HCT116 (cell line): ENCODE measurements around the gene BCL11A. TPM values are rescaled to one million over a fixed set of nuclear protein-coding genes. Genes with fewer than 3 reads are reported as not detected.

Experiments used
- ATAC-seq: fragments of 200-7000 bp; cut with Tn5 transposase; 2 replicates; pipeline ENCODE4 v1.9.1; 2020; ENCODE audit warnings: mild to moderate bottlenecking, moderate library complexity
- BruUV-seq: library from RNA; stranded (reverse); fragments of 400-500 nt; replicated peaks from 2 replicates; lab custom pipeline; 2021; lab: Mats Ljungman, UMichigan
- CTCF ChIA-PET: fragments of 300-600 bp; sonication (Branson Sonifier 250); formaldehyde crosslinking; loops from one replicate; lab custom pipeline; 2021; ENCODE audit warnings: antibody characterized with exemption; lab: Charles Lee
- POLR2A ChIA-PET: fragments of 300-600, 350-600 bp; sonication (Branson Sonifier 250); formaldehyde crosslinking; loops from one replicate; lab custom pipeline; 2021; ENCODE audit warnings: antibody characterized with exemption; lab: Charles Lee
- RAD21 ChIA-PET, 2 experiments: fragments of 300-600 bp; sonication (Branson Sonifier 250); formaldehyde crosslinking; loops; one replicate each; lab custom pipeline; 2023; ENCODE audit warnings: low total read pairs in 2 of 2; ENCODE audit not compliant: uncharacterized antibody in 2 of 2, unreplicated experiment in 2 of 2, low non-redundant PET in 1 of 2; lab: Charles Lee
- DNase-seq: peaks from one replicate; pipeline ENCODE4 v3.0.0-alpha.2; 2010; ENCODE audit warnings: low read depth, low spot score
- H2AFZ ChIP-seq: fragments of 200-600 bp; shearing (Covaris generic), sonication (generic); 2 replicates; pipeline ENCODE4 v1.6.1; 2017; ENCODE audit warnings: low read depth, mixed run types, mixed read lengths, antibody characterized with exemption, low read length; ENCODE audit not compliant: poor library complexity, severe bottlenecking
- H3K27ac ChIP-seq: 2 replicates; pipeline ENCODE4 v1.5.1; 2012; ENCODE audit warnings: low read depth, low read length
- H3K27me3 ChIP-seq: fragments of 200-600 bp; sonication (generic); 2 replicates; pipeline ENCODE4 v1.6.1; 2016; ENCODE audit warnings: mixed run types, low read length, mixed read lengths; ENCODE audit not compliant: insufficient read depth
- H3K36me3 ChIP-seq, 2 experiments: fragments of 200-500 bp in 1 of 2; fragments of 200-600 bp in 1 of 2; sonication (Bioruptor generic) in 1 of 2; sonication (generic) in 1 of 2; 2 replicates each; pipeline versions ENCODE4 v1.5.1 to v1.6.1; 2014 to 2016; ENCODE audit warnings: low read length in 2 of 2, inconsistent platforms in 1 of 2, mixed read lengths in 1 of 2, mixed run types in 1 of 2; ENCODE audit not compliant: insufficient read depth in 2 of 2, control insufficient read depth in 1 of 2
- H3K4me1 ChIP-seq, 2 experiments: fragments of 200-600 bp in 1 of 2; sonication (generic) in 1 of 2; 2 replicates each; pipeline versions ENCODE4 v1.5.1 to v1.6.1; 2012 to 2017; ENCODE audit warnings: low read length in 2 of 2, inconsistent platforms in 1 of 2, mild to moderate bottlenecking in 1 of 2, mixed read lengths in 1 of 2, mixed run types in 1 of 2, moderate library complexity in 1 of 2; ENCODE audit not compliant: insufficient read depth in 2 of 2, control insufficient read depth in 1 of 2
- H3K4me2 ChIP-seq: fragments of 200-600 bp; sonication (generic); 2 replicates; pipeline ENCODE4 v1.6.1; 2017; ENCODE audit warnings: mixed run types, low read length, mixed read lengths
- H3K4me3 ChIP-seq, 2 experiments: fragments of 200-600 bp in 1 of 2; sonication (generic) in 1 of 2; replicated peaks in 1 of 2; 2 replicates each; pipeline ENCODE4 v1.5.1; 2011 to 2016; ENCODE audit warnings: low read length in 2 of 2, control low read depth in 1 of 2, low read depth in 1 of 2, mild to moderate bottlenecking in 1 of 2, mixed read lengths in 1 of 2, mixed run types in 1 of 2
- H3K79me2 ChIP-seq: fragments of 200-600 bp; sonication (generic); 2 replicates; pipeline ENCODE4 v1.6.1; 2017; ENCODE audit warnings: mild to moderate bottlenecking, mixed run types, low read length, moderate library complexity, mixed read lengths; ENCODE audit not compliant: insufficient read depth
- H3K9ac ChIP-seq: fragments of 200-600 bp; sonication (generic); 2 replicates; pipeline ENCODE4 v1.6.1; 2016; ENCODE audit warnings: low read length, mixed read lengths
- H3K9me2 ChIP-seq: fragments of 200-600 bp; sonication (generic), shearing (Covaris generic); 2 replicates; pipeline ENCODE4 v1.6.1; 2017; ENCODE audit warnings: mixed run types, mild to moderate bottlenecking, moderate library complexity; ENCODE audit not compliant: insufficient read depth
- H3K9me3 ChIP-seq, 2 experiments: fragments of 200-500 bp in 1 of 2; fragments of 200-600 bp in 1 of 2; sonication (Bioruptor generic) in 1 of 2; sonication (generic) in 1 of 2; 2 replicates each; pipeline ENCODE4 v1.6.1; 2014 to 2017; ENCODE audit warnings: low read length in 2 of 2, mixed read lengths in 2 of 2, inconsistent platforms in 1 of 2, low read depth in 1 of 2, mild to moderate bottlenecking in 1 of 2, mixed run types in 1 of 2, moderate library complexity in 1 of 2; ENCODE audit not compliant: control insufficient read depth in 1 of 2, insufficient read depth in 1 of 2
- H4K20me1 ChIP-seq: fragments of 200-600 bp; sonication (generic), shearing (Covaris generic); 2 replicates; pipeline ENCODE4 v1.6.1; 2017; ENCODE audit warnings: mixed run types, mild to moderate bottlenecking, moderate library complexity; ENCODE audit not compliant: insufficient read depth
- CBX3 ChIP-seq: IDR thresholded peaks from 2 replicates; pipeline ENCODE4 v1.6.1; 2012; ENCODE audit warnings: low read depth
- CEBPB ChIP-seq: IDR thresholded peaks from 2 replicates; pipeline ENCODE4 v1.6.1; 2012; ENCODE audit warnings: low read depth
- EGR1 ChIP-seq: IDR thresholded peaks from 2 replicates; pipeline ENCODE4 v1.6.1; 2012; ENCODE audit warnings: low read depth
- ELF1 ChIP-seq: IDR thresholded peaks from 2 replicates; pipeline ENCODE4 v1.6.1; 2012; ENCODE audit warnings: low read depth, borderline replicate concordance
- EZH2 ChIP-seq: fragments of 200-600 bp; sonication (generic); IDR thresholded peaks from 2 replicates; pipeline ENCODE4 v1.6.1; 2017; ENCODE audit warnings: antibody characterized with exemption, mixed run types
- EZH2phosphoT487 ChIP-seq: fragments of 200-600 bp; IDR thresholded peaks from 2 replicates; pipeline ENCODE4 v1.6.1; 2018; ENCODE audit warnings: antibody characterized with exemption, borderline replicate concordance
- FOSL1 ChIP-seq: IDR thresholded peaks from 2 replicates; pipeline ENCODE4 v1.6.1; 2012; ENCODE audit warnings: low read depth
- JUND ChIP-seq: IDR thresholded peaks from 2 replicates; pipeline ENCODE4 v1.6.1; 2012
- POLR2A ChIP-seq: IDR thresholded peaks from 2 replicates; pipeline ENCODE4 v1.7.0; 2011; ENCODE audit warnings: borderline replicate concordance; ENCODE audit not compliant: insufficient read depth, insufficient read length; ENCODE audit errors: extremely low read depth
- RAD21 ChIP-seq: IDR thresholded peaks from 2 replicates; pipeline ENCODE4 v1.6.1; 2012; ENCODE audit warnings: low read depth, mild to moderate bottlenecking
- SIN3A ChIP-seq: IDR thresholded peaks from 2 replicates; pipeline ENCODE4 v1.6.1; 2012; ENCODE audit warnings: low read depth
- SP1 ChIP-seq: IDR thresholded peaks from 2 replicates; pipeline ENCODE4 v1.6.1; 2012; ENCODE audit warnings: low read depth
- ZFX ChIP-seq: fragments of 450-650 bp; IDR thresholded peaks from 2 replicates; pipeline ENCODE4 v1.6.1; 2017
- ZNF274 ChIP-seq: fragments of 200-500 bp; sonication (Bioruptor generic); IDR thresholded peaks from 2 replicates; pipeline ENCODE4 v1.6.1; 2014; ENCODE audit warnings: mild to moderate bottlenecking, low read depth, low read length, inconsistent platforms
- intact Hi-C: fragments of 100-400 bp; cut with micrococcal nuclease; formaldehyde crosslinking; loops from 2 replicates; pipeline ENCODE4 v1.10.0; 2022
- total RNA-seq: library from RNA; stranded (reverse); gene quantifications from one replicate; pipeline ENCODE4 v1.2.1, GENCODE V29; 2021; ENCODE audit not compliant: unreplicated experiment
- TF ChIP-seq, protein P1 (sequence below): IDR thresholded peaks from 2 replicates; pipeline ENCODE4 v1.6.1; 2012; ENCODE audit warnings: low read depth
- TF ChIP-seq, protein P2 (sequence below): IDR thresholded peaks from 2 replicates; pipeline ENCODE4 v1.6.1; 2011; ENCODE audit warnings: mild to moderate bottlenecking, low read length, moderate library complexity; ENCODE audit not compliant: insufficient replicate concordance; ENCODE audit errors: extremely low read depth
- TF ChIP-seq, protein P3 (sequence below), 3 experiments: fragments of 200-600 bp in 1 of 3; sonication (generic) in 1 of 3; IDR thresholded peaks in 2 of 3; conservative IDR thresholded peaks in 1 of 3; 2 replicates each; pipeline ENCODE4 v1.5.1; 2012 to 2017; ENCODE audit warnings: low read depth in 2 of 3, low read length in 2 of 3, antibody characterized with exemption in 1 of 3, borderline replicate concordance in 1 of 3, control low read depth in 1 of 3, mild to moderate bottlenecking in 1 of 3, mixed read lengths in 1 of 3, mixed run types in 1 of 3, moderate library complexity in 1 of 3; ENCODE audit not compliant: insufficient read depth in 1 of 3
- TF ChIP-seq, protein P4 (sequence below): IDR thresholded peaks from 2 replicates; pipeline ENCODE4 v1.6.1; 2012

BCL11A gene
- total RNA-seq, 1 experiment from 2014 or later, result 0.71 TPM

DNA sequence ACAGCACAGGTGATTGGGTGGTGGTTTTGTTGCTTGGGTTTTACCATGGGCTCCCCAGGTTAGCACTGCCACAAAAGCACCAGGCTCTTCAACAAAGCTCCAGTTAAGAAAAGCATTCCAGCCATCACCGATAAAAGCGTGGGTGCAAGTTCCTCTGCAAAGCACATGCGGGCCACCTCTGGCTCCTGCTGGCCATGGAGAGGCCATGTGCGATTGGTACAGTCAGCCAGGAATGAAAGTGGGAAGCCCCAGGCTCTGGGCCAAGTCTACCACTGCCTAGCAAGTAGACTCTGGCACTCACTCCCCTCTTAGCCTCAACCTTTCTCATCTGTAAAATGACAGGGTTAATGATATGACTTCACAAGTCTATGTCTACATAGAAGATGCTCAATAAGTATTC lies 36.0 kb downstream of the BCL11A start (continued):
- TF ChIP-seq POLR2A (no peak), RAD21 (no peak), CEBPB (no peak)
- TF ChIP-seq, protein P1, sequence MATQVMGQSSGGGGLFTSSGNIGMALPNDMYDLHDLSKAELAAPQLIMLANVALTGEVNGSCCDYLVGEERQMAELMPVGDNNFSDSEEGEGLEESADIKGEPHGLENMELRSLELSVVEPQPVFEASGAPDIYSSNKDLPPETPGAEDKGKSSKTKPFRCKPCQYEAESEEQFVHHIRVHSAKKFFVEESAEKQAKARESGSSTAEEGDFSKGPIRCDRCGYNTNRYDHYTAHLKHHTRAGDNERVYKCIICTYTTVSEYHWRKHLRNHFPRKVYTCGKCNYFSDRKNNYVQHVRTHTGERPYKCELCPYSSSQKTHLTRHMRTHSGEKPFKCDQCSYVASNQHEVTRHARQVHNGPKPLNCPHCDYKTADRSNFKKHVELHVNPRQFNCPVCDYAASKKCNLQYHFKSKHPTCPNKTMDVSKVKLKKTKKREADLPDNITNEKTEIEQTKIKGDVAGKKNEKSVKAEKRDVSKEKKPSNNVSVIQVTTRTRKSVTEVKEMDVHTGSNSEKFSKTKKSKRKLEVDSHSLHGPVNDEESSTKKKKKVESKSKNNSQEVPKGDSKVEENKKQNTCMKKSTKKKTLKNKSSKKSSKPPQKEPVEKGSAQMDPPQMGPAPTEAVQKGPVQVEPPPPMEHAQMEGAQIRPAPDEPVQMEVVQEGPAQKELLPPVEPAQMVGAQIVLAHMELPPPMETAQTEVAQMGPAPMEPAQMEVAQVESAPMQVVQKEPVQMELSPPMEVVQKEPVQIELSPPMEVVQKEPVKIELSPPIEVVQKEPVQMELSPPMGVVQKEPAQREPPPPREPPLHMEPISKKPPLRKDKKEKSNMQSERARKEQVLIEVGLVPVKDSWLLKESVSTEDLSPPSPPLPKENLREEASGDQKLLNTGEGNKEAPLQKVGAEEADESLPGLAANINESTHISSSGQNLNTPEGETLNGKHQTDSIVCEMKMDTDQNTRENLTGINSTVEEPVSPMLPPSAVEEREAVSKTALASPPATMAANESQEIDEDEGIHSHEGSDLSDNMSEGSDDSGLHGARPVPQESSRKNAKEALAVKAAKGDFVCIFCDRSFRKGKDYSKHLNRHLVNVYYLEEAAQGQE, result no peak

DNA sequence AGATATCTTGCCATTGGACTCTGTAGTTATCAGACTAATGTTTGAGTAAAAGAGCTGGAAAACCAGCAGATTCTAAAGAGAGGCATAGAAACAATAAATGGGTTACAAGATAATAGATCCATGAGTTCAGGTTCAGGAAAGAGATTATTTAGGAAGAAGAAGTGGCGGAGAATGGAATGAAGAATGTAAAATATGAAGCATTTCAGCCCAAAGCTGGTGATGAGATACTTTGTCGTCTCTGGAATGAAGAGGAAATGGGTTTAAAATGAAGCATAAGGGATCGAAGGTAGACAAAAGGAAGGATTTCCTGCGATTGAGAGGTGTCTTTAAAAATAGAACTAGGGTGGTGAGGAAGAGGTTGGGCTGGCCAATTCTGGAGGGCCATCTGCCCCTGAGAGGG lies 36.6 kb downstream of the BCL11A start:
- H3K9me2 ChIP-seq, result no peaks in the 10 kb centered on the region
- peak overlapping the region; percentile 60 for H2AFZ ChIP-seq
- no peak overlapping the region for H3K4me3 ChIP-seq
- H3K27me3 ChIP-seq, result no peaks in the 10 kb centered on the region; the same call in 1 of the 2 replicates
- no peak for TF ChIP-seq EZH2phosphoT487
- no peak for TF ChIP-seq CBX3
- no peak for TF ChIP-seq RAD21
- TF ChIP-seq, protein P2, sequence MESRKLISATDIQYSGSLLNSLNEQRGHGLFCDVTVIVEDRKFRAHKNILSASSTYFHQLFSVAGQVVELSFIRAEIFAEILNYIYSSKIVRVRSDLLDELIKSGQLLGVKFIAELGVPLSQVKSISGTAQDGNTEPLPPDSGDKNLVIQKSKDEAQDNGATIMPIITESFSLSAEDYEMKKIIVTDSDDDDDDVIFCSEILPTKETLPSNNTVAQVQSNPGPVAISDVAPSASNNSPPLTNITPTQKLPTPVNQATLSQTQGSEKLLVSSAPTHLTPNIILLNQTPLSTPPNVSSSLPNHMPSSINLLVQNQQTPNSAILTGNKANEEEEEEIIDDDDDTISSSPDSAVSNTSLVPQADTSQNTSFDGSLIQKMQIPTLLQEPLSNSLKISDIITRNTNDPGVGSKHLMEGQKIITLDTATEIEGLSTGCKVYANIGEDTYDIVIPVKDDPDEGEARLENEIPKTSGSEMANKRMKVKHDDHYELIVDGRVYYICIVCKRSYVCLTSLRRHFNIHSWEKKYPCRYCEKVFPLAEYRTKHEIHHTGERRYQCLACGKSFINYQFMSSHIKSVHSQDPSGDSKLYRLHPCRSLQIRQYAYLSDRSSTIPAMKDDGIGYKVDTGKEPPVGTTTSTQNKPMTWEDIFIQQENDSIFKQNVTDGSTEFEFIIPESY, result no peak
- TF ChIP-seq JUND, result no peak
- no peak for TF ChIP-seq SIN3A
- TF ChIP-seq POLR2A, result no peak
- no peak for TF ChIP-seq ZNF274
- no peak for TF ChIP-seq EGR1
- no peak for TF ChIP-seq CEBPB
- TF ChIP-seq EZH2, result no peak
- TF ChIP-seq, protein P3, sequence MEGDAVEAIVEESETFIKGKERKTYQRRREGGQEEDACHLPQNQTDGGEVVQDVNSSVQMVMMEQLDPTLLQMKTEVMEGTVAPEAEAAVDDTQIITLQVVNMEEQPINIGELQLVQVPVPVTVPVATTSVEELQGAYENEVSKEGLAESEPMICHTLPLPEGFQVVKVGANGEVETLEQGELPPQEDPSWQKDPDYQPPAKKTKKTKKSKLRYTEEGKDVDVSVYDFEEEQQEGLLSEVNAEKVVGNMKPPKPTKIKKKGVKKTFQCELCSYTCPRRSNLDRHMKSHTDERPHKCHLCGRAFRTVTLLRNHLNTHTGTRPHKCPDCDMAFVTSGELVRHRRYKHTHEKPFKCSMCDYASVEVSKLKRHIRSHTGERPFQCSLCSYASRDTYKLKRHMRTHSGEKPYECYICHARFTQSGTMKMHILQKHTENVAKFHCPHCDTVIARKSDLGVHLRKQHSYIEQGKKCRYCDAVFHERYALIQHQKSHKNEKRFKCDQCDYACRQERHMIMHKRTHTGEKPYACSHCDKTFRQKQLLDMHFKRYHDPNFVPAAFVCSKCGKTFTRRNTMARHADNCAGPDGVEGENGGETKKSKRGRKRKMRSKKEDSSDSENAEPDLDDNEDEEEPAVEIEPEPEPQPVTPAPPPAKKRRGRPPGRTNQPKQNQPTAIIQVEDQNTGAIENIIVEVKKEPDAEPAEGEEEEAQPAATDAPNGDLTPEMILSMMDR (IDR thresholded peaks at IDR 0.05 in 2 of 3, conservative IDR thresholded peaks at IDR 0.05 in 1 of 3; ENCODE audit: borderline replicate concordance in 1 of 3, insufficient read depth in 1 of 3, low read depth in 2 of 3, low read length in 2 of 3), result no peak
- no peak for TF ChIP-seq FOSL1
- TF ChIP-seq ELF1, result no peak
- TF ChIP-seq, protein P4, sequence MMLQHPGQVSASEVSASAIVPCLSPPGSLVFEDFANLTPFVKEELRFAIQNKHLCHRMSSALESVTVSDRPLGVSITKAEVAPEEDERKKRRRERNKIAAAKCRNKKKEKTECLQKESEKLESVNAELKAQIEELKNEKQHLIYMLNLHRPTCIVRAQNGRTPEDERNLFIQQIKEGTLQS, result no peak
- no peak for TF ChIP-seq SP1
- no peak for TF ChIP-seq ZFX
- no peak for ATAC-seq
- POLR2A ChIA-PET, result no interaction called here
- H3K4me1 ChIP-seq, result peaks cover 8 to 20% of the 10 kb centered on the region in 2 experiments; a peak in 3 of 4 replicates
- no peaks in the 10 kb centered on the region for H3K79me2 ChIP-seq
- no peak overlapping the region for H3K9ac ChIP-seq
- H3K27ac ChIP-seq, result no peak overlapping the region
- CTCF ChIA-PET, result no interaction called here
- H4K20me1 ChIP-seq, result no peaks in the 10 kb centered on the region
- intact Hi-C loops, result no loop called here
- H3K4me2 ChIP-seq, result no peak overlapping the region
- RAD21 ChIA-PET, result no interaction called here
- no TSS peak for BruUV-seq
- no peaks in the 10 kb centered on the region for H3K36me3 ChIP-seq
- no peak for DNase-seq
- H3K9me3 ChIP-seq, result no peaks in the 10 kb centered on the region
